ENCODE results near the gene WNT9A.

WNT9A gene

DNA sequence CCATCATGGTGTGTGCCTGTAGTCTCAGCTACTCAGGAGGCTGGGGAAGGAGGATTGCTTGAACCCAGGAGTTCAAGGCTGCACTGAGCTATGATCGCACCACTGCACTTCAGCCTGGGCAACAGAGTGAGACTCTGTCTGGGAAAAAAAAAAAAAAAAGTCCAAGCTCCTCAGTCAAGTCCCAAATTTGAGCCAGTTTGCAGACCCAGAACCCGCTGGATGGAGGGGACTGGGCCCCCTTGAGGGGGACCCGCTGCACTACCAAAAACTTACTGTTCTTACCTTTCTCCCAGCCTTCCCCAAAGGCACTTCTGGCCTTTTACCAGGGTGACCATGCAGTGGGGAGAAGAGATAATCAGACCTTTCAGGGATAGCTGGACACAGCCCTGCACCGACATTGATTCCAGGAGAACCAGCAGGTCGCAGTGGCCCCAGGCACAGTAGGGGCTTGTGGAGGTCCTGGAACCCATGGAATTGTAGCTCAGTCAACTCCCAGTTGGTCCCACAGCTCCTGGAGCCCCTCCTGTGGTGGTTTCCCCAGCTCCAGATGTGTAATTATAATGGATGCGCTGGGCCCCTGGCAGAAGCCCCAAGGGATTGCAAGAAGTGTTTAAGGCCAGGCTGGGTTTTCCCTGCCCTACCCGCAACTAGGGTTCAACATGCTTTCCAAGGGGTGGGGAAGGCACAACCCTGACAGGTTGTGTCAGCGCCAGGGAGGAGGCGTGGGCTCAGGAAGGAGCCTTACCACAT lies 4.1 kb upstream of the WNT9A start:
- Histone ChIP-seq H3K36me3 (ENCODE audit: control insufficient read depth, insufficient read depth, low read length) (no peaks in the 10 kb centered on the region), H3K27me3 (ENCODE audit: control insufficient read depth, insufficient read depth, low read length) (peaks cover 37% of the 10 kb centered on the region), H3K9ac (ENCODE audit: low read length) (no peak overlapping the region)

DNA sequence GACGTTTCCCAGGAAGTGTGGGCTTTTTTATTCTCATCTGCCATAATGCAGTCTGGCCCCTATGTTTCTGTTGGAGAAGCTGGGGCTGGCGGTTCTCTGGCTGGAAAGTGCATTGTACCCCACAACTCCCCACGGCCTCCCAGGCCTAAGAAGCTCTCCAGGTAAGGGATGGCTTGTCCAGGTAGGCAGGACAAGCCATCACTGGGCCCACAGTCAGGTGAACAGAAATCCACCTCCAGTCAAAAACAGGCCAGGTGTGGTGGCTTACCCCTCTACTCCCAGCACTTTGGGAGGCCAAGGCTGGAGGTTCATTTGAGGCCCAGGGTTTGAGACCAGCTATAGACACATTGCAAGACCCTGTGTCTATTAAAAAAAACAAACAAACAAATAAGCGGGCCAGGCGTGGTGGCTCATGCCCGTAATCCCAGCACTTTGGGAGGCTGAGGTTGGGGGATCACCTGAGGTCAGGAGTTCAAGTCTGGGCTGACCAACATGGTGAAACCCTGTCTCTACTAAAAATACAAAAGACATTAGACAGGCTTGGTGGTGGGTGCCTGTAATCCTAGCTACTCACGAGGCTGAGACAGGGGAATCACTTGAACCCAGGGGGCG lies 3.1 kb upstream of the WNT9A start:
- Histone ChIP-seq H3K27me3 (ENCODE audit: control insufficient read depth, insufficient read depth, low read length) (peaks cover 38% of the 10 kb centered on the region), H3K9ac (ENCODE audit: low read length) (no peak overlapping the region), H3K9me3 (ENCODE audit: control insufficient read depth, low read length) (no peaks in the 10 kb centered on the region), H3K36me3 (ENCODE audit: control insufficient read depth, insufficient read depth, low read length) (no peaks in the 10 kb centered on the region), H3K4me3 (ENCODE audit: low read length) (no peak overlapping the region), H3K4me1 (ENCODE audit: control insufficient read depth, insufficient read depth, low read length) (peaks cover 16% of the 10 kb centered on the region)

More for the DNA sequence above, 4.1 kb upstream of the WNT9A start:
- Histone ChIP-seq H3K9me3 (ENCODE audit: control insufficient read depth, low read length) (no peaks in the 10 kb centered on the region), H3K4me3 (ENCODE audit: low read length) (no peak overlapping the region), H3K4me1 (ENCODE audit: control insufficient read depth, insufficient read depth, low read length) (peaks cover 6% of the 10 kb centered on the region)

DNA sequence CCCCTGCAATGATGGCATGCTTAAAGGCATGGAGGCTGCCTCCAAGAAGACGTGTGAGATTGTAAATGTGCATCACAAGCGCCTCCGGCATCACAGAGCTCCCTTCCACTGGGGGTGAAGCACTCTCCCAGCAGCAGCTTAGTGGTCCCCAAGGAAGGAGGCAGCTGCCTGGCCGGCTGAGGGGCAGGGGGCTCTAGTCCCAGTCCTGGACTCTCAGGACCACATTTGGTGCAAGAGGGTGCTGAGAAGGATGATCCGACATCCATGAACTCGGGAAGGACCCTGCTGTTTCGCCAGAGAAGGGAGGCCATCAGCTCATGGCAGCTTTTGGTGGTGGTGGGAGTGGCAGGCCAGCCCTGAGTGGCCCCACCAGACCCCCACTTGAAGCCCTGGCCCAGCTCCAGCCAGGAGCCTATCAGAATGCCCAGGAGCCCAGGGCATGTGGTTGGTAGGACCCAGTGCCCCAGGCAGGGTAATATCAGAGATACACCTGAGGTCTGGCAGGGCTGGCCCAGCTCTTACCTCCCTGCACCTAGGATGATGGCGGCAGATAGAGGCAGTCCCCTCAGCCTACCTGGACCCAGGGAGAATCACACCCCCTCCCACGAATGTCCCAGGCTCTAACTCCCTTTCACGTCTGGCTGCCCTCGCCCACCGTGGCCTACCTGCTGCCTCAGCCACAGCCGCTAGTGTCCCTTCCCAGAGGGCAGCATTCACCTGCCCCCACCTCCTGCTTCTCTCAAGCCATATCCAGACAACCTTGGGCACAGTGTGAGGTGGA lies 2.4 kb upstream of the WNT9A start:
- Histone ChIP-seq H3K4me1 (ENCODE audit: control insufficient read depth, insufficient read depth, low read length) (peaks cover 23% of the 10 kb centered on the region), H3K27me3 (ENCODE audit: control insufficient read depth, insufficient read depth, low read length) (peaks cover 38% of the 10 kb centered on the region), H3K9ac (ENCODE audit: low read length) (no peak overlapping the region), H3K36me3 (ENCODE audit: control insufficient read depth, insufficient read depth, low read length) (no peaks in the 10 kb centered on the region), H3K4me3 (ENCODE audit: low read length) (no peak overlapping the region), H3K9me3 (ENCODE audit: control insufficient read depth, low read length) (no peaks in the 10 kb centered on the region)

DNA sequence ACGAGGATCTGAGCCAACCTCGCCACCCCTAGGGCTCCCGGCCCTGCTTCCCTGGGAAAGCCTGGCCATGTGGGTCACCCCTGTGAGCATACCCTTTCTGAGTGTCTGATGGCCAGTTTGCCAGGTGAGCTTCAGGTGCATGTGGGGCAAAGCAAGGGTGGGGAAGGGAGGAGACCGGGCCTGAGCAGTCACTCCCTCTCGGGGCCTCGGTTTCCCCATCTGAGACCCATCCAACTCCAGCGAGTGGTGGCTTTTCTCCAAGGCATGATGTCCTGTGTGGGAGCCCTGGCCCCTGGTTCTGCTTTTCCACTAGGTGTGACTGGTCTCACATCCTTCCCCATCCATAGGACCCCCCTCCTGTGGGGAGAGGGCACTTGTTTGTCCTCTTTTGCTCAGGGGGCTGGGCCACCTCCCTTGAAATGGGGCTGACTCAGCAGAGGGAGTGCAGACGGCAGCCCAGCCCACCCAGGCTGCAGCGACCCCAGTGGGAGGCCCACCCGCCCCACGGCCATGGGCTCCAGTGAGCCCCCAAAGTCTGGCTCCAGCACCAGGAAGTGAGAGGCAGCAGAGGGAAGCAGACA lies 1.7 kb upstream of the WNT9A start:
- H3K27me3 ChIP-seq (ENCODE audit: control insufficient read depth, insufficient read depth, low read length) = peaks cover 36% of the 10 kb centered on the region

DNA sequence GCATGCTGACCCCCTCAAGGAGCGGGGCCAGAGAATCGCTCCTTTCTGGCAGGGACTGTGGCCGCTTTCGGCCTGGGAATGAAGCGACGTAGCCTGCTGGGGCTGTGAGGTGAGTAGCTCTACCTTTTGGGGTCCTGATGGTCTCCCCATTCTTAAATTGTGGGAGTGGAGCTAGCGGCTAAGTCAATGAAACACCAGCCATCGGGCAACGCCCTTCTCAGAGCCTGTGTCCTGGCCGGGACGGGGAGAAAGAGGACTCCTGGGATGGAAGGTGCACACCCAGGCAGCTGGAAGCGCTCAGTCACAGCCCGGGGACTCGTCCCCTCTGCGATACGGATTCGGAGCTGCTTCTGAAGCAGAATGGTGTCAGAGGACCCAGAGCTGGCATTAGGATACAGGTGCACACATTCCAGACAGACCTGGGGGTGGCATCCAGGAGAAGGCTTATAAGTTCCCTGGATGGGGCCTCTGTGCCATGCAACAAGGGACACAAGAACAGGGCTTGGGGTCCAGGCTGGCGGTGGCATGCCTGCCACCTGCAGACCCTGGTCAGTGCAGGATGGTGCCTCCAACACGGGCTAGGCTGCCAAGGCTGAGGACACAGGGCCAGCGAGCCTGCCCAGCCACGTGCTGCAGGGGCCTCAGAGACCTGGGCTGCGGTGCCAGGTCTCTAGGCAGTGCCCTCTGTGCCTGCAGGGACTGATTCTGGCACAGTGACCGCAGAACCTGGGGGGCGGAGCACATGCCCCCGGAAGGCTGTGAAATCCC lies 945 bp upstream of the WNT9A start:
- Histone ChIP-seq H3K9me3 (ENCODE audit: control insufficient read depth, low read length) (no peaks in the 10 kb centered on the region), H3K27me3 (ENCODE audit: control insufficient read depth, insufficient read depth, low read length) (peaks cover 36% of the 10 kb centered on the region), H3K4me1 (ENCODE audit: control insufficient read depth, insufficient read depth, low read length) (peaks cover 25% of the 10 kb centered on the region), H3K9ac (ENCODE audit: low read length) (no peak overlapping the region), H3K4me3 (ENCODE audit: low read length) (no peak overlapping the region), H3K36me3 (ENCODE audit: control insufficient read depth, insufficient read depth, low read length) (no peaks in the 10 kb centered on the region)

More for the DNA sequence above, 1.7 kb upstream of the WNT9A start:
- Histone ChIP-seq H3K4me1 (ENCODE audit: control insufficient read depth, insufficient read depth, low read length) (peaks cover 25% of the 10 kb centered on the region), H3K4me3 (ENCODE audit: low read length) (no peak overlapping the region), H3K36me3 (ENCODE audit: control insufficient read depth, insufficient read depth, low read length) (no peaks in the 10 kb centered on the region), H3K9ac (ENCODE audit: low read length) (no peak overlapping the region), H3K9me3 (ENCODE audit: control insufficient read depth, low read length) (no peaks in the 10 kb centered on the region)

DNA sequence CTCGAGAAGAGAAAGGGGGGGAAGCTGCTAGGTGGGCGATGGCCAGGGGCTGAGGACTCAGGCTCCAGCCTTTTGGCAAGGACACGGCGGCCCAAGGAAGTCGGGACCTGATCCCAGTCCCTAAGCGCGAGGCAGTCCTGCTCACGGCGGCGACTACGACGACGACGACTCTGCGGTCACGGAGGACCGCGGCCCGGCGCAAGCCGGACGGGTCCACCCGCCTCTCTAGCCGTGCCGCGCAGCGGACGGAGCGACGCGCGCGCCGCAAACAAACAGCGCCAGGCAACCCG lies 401 bp downstream of the WNT9A start:
- peak overlapping the region; percentile 41 for H3K9ac ChIP-seq (ENCODE audit: low read length)
- peaks cover 25% of the 10 kb centered on the region for H3K4me1 ChIP-seq (ENCODE audit: control insufficient read depth, insufficient read depth, low read length)
- H3K27me3 ChIP-seq (ENCODE audit: control insufficient read depth, insufficient read depth, low read length) = peaks cover 27% of the 10 kb centered on the region

DNA sequence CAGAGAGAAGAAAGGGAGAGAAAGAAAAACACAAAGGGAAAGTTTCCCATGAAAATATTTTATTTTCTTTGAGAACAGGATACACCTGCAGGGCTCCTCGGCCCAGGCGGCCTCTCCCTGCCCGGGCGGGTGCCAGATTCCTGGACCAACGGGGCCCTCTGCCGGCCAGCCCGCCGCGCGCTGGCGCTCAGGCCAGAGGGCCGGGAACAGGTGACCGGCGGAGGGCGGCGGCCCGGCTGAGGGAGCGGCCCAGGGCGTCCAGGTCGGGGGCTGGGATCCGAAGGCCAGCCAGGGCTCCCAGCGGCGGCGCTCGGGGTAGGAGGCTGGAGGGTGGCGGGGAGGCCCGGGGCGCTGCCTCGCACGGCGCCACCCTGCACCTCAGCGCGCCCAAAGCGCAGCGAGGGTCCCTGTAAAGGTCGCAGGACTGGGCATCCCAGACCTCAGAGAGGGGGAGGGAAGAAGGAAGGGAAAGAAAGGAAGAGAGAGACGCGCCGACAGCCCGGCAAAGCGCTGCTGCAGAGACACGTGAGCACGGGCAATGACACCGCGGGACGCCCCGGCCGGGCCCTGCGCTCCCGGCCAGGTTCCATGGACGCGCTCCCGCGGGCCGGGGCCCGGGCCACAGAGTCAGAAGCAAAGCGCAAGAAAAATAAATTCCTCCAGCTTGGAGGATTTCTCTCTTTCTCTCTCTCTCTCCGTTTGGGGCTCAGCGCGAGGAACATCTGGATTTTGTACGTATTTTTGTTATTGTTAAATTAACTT lies 927 bp downstream of the WNT9A start:
- peak overlapping the region; percentile 41 for H3K9ac ChIP-seq (ENCODE audit: low read length)
- H3K9me3 ChIP-seq (ENCODE audit: control insufficient read depth, low read length) = no peaks in the 10 kb centered on the region
- H3K36me3 ChIP-seq (ENCODE audit: control insufficient read depth, insufficient read depth, low read length) = no peaks in the 10 kb centered on the region
- H3K4me1 ChIP-seq (ENCODE audit: control insufficient read depth, insufficient read depth, low read length) = peaks cover 25% of the 10 kb centered on the region
- no peak overlapping the region for H3K4me3 ChIP-seq (ENCODE audit: low read length)
- H3K27me3 ChIP-seq (ENCODE audit: control insufficient read depth, insufficient read depth, low read length) = peaks cover 24% of the 10 kb centered on the region

More for the DNA sequence above, 401 bp downstream of the WNT9A start:
- no peaks in the 10 kb centered on the region for H3K36me3 ChIP-seq (ENCODE audit: control insufficient read depth, insufficient read depth, low read length)
- no peak overlapping the region for H3K4me3 ChIP-seq (ENCODE audit: low read length)
- no peaks in the 10 kb centered on the region for H3K9me3 ChIP-seq (ENCODE audit: control insufficient read depth, low read length)

DNA sequence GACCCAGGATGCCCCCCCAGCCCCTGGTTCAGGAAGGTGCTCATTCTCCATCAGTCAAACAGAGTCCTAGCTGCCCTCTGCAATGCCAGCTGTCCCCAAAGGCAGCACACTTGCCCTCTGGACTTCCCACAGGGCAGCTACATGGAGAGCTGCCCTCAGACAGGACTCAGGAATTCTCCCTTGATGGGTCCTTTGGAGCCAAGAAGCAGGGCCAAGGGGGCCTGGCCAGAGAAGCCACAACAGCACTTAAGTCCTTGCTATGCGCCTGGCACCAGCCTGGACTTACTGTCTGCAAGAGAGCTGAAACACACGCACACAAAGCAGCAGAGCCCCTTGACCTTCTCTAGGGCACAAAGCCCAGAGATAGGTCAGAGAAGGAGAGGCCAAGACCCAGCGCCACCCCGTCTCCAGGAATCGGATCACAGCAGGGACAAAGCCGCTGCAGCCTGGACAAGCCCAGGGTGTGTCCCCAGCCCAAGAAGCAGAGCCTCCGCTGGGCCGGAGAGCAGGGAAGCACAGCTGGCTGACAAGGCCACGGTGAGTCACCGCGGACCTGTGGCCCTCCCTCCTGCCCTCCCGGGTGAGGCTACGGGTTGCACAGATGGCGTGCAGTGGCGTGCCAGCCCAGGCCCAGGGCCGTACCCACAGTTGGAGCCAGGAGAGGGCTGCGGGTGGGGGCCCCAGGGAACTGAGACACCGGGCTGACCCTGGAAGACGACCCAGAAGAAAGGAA lies 1.7 kb downstream of the WNT9A start:
- Histone ChIP-seq H3K4me3 (ENCODE audit: low read length) (no peak overlapping the region), H3K9me3 (ENCODE audit: control insufficient read depth, low read length) (no peaks in the 10 kb centered on the region), H3K36me3 (ENCODE audit: control insufficient read depth, insufficient read depth, low read length) (no peaks in the 10 kb centered on the region), H3K4me1 (ENCODE audit: control insufficient read depth, insufficient read depth, low read length) (peaks cover 25% of the 10 kb centered on the region), H3K9ac (ENCODE audit: low read length) (no peak overlapping the region), H3K27me3 (ENCODE audit: control insufficient read depth, insufficient read depth, low read length) (peaks cover 24% of the 10 kb centered on the region)

DNA sequence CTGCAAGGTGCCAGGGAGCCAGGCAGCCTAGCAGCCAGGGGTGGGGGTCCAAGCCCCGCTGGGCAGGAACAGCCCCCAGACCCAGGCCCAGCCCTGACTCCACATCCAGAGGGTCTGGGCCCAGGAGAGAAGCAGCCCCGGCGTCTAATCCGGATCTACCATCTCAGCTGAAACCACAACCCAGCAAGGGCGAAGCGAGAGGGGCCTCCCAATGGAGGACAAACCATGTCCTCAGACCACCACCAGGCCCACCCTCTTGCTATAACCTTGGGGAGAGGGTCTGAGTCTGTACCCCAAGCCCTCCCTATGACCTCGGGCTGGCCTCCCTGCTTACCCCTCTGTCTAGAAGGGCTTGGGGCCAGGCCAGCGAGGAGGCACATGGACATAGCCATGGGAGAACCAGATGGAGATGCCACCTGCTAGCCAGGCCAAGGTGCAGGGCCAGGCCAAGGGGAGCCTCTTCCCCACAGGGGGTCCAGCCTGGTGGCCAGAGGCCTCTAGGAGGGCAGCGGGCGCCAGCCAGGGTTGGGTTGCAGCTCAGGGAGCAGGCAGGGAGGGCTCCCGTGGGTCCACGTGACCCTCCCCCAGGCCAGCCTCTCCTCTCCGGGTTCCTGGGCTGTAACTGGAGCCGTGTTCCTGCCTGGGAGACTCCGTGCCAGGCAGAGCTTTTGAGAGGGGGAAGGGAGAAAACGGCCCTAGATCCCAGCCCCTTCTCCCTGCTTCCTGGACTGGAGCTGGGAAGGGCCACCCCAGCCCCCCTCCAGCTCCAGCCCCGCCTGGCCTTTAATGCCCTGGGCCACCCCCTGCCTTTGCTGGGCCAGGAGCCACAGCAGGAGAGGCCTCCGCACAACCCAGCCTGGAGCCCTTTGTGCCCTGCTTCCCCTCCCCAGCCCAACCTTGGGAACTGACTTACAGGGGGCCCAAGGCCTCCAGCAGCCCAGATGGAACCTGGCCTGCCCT lies 2.5 kb downstream of the WNT9A start:
- peaks cover 24% of the 10 kb centered on the region for H3K27me3 ChIP-seq (ENCODE audit: control insufficient read depth, insufficient read depth, low read length)
- H3K9ac ChIP-seq (ENCODE audit: low read length) = no peak overlapping the region
- no peaks in the 10 kb centered on the region for H3K36me3 ChIP-seq (ENCODE audit: control insufficient read depth, insufficient read depth, low read length)
- H3K9me3 ChIP-seq (ENCODE audit: control insufficient read depth, low read length) = no peaks in the 10 kb centered on the region
- H3K4me1 ChIP-seq (ENCODE audit: control insufficient read depth, insufficient read depth, low read length) = peaks cover 25% of the 10 kb centered on the region
- H3K4me3 ChIP-seq (ENCODE audit: low read length) = no peak overlapping the region

Data from mucosa of stomach (tissue), 1 donor.